WTC11 (cell line): ENCODE measurements around the gene ADCY6. TPM values are rescaled to one million over a fixed set of nuclear protein-coding genes. Genes with fewer than 3 reads are reported as not detected.

Experiments used
- ATAC-seq: fragments of 200-7000 bp; cut with Tn5 transposase; 2 replicates; pipeline ENCODE4 v1.10.0; 2021; ENCODE audit warnings: mild to moderate bottlenecking, moderate library complexity
- CTCF ChIA-PET: fragments of 300-600 bp; sonication (Branson Sonifier 250); formaldehyde crosslinking; loops from one replicate; lab custom pipeline; 2021; ENCODE audit warnings: antibody characterized with exemption; lab: Charles Lee
- POLR2A ChIA-PET: fragments of 350-600 bp; sonication (Branson Sonifier 250); formaldehyde crosslinking; loops from one replicate; lab custom pipeline; 2021; ENCODE audit warnings: antibody characterized with exemption; lab: Charles Lee
- DNase-seq: peaks from one replicate; pipeline ENCODE4 v3.0.0; 2021; ENCODE audit warnings: low spot score
- H3K27ac Mint-ChIP-seq: 2 replicates; pipeline ENCODE4 v1.8.0; 2021; ENCODE audit warnings: mixed read lengths
- H3K27me3 Mint-ChIP-seq: 2 replicates; pipeline ENCODE4 v1.8.0; 2021; ENCODE audit warnings: low read depth, mild to moderate bottlenecking, moderate library complexity, mixed read lengths
- H3K36me3 Mint-ChIP-seq: 2 replicates; pipeline ENCODE4 v1.8.0; 2021; ENCODE audit warnings: mixed read lengths
- H3K4me1 Mint-ChIP-seq: 2 replicates; pipeline ENCODE4 v1.8.0; 2022; ENCODE audit warnings: mixed read lengths
- H3K4me3 Mint-ChIP-seq: 2 replicates; pipeline ENCODE4 v1.8.0; 2021; ENCODE audit warnings: mild to moderate bottlenecking, moderate library complexity, mixed read lengths
- H3K9me3 Mint-ChIP-seq: 2 replicates; pipeline ENCODE4 v1.8.0; 2021; ENCODE audit warnings: mixed read lengths
- ATF1 ChIP-seq: sonication (generic); formaldehyde crosslinking; IDR thresholded peaks from 2 replicates; pipeline ENCODE4 v1.8.1; 2023; ENCODE audit warnings: mild to moderate bottlenecking, moderate library complexity, missing genetic modification reagents
- ELF4 ChIP-seq: sonication (generic); formaldehyde crosslinking; IDR thresholded peaks from 2 replicates; pipeline ENCODE4 v1.8.1; 2022; ENCODE audit warnings: low read depth, mild to moderate bottlenecking, moderate library complexity, missing genetic modification reagents
- EMX1 ChIP-seq: fragments of 250-450 bp; sonication (Bioruptor Pico); IDR thresholded peaks from 2 replicates; pipeline ENCODE4 v1.8.0; 2021; ENCODE audit warnings: mild to moderate bottlenecking
- FOXJ3 ChIP-seq: sonication (generic); formaldehyde crosslinking; IDR thresholded peaks from 2 replicates; pipeline ENCODE4 v1.9.0; 2021; ENCODE audit warnings: missing genetic modification reagents, mild to moderate bottlenecking, borderline replicate concordance
- IRF2 ChIP-seq: sonication (generic); formaldehyde crosslinking; IDR thresholded peaks from 2 replicates; pipeline ENCODE4 v1.8.0; 2022; ENCODE audit warnings: low read depth, missing genetic modification reagents, borderline replicate concordance
- KAT7 ChIP-seq: sonication (generic); formaldehyde crosslinking; IDR thresholded peaks from 2 replicates; pipeline ENCODE4 v1.8.1; 2023; ENCODE audit warnings: missing genetic modification reagents, mild to moderate bottlenecking, borderline replicate concordance
- NFE2L1 ChIP-seq: sonication (generic); formaldehyde crosslinking; IDR thresholded peaks from 2 replicates; pipeline ENCODE4 v1.8.1; 2023; ENCODE audit warnings: missing genetic modification reagents
- NR2C2 ChIP-seq: sonication (generic); formaldehyde crosslinking; IDR thresholded peaks from 2 replicates; pipeline ENCODE4 v1.8.0; 2022; ENCODE audit warnings: mild to moderate bottlenecking, missing genetic modification reagents
- TP53 ChIP-seq: sonication (generic); formaldehyde crosslinking; IDR thresholded peaks from 2 replicates; pipeline ENCODE4 v1.8.1; 2023; ENCODE audit warnings: mild to moderate bottlenecking, missing genetic modification reagents
- ZNF121 ChIP-seq: sonication (generic); formaldehyde crosslinking; IDR thresholded peaks from 2 replicates; pipeline ENCODE4 v1.8.0; 2023; ENCODE audit warnings: missing genetic modification reagents
- ZNF219 ChIP-seq: sonication (generic); formaldehyde crosslinking; IDR thresholded peaks from 2 replicates; pipeline ENCODE4 v1.8.0; 2023; ENCODE audit warnings: missing genetic modification reagents, mild to moderate bottlenecking, borderline replicate concordance
- ZNF232 ChIP-seq: sonication (generic); formaldehyde crosslinking; IDR thresholded peaks from 2 replicates; pipeline ENCODE4 v1.8.0; 2022; ENCODE audit warnings: mild to moderate bottlenecking, missing genetic modification reagents
- ZNF396 ChIP-seq: fragments of 250-450 bp; sonication (Bioruptor Pico); IDR thresholded peaks from 2 replicates; pipeline ENCODE4 v1.8.0; 2021; ENCODE audit warnings: mild to moderate bottlenecking, moderate library complexity, borderline replicate concordance
- ZNF416 ChIP-seq: fragments of 250-450 bp; sonication (Bioruptor Pico); IDR thresholded peaks from 2 replicates; pipeline ENCODE4 v1.9.0; 2021; ENCODE audit warnings: mild to moderate bottlenecking, inconsistent platforms
- ZNF423 ChIP-seq: fragments of 250-450 bp; sonication (Bioruptor Pico); IDR thresholded peaks from 2 replicates; pipeline ENCODE4 v2.1.2; 2022; ENCODE audit warnings: mild to moderate bottlenecking, moderate library complexity
- total RNA-seq: library from RNA; stranded (reverse); gene quantifications from 3 replicates; pipeline ENCODE4 v1.2.3, GENCODE V29; 2021
- TF ChIP-seq, protein P1 (sequence below): fragments of 200-600 bp; IDR thresholded peaks from 2 replicates; pipeline ENCODE4 v1.8.0; 2022; ENCODE audit warnings: antibody characterized with exemption
- TF ChIP-seq, protein P2 (sequence below): sonication (generic); formaldehyde crosslinking; IDR thresholded peaks from 2 replicates; pipeline ENCODE4 v1.8.1; 2022; ENCODE audit warnings: mild to moderate bottlenecking, missing genetic modification reagents, moderate library complexity, borderline replicate concordance
- TF ChIP-seq, protein P3 (sequence below): sonication (generic); formaldehyde crosslinking; IDR thresholded peaks from 2 replicates; pipeline ENCODE4 v1.8.0; 2022; ENCODE audit warnings: mild to moderate bottlenecking, missing genetic modification reagents
- TF ChIP-seq, protein P4 (sequence below): fragments of 250-450 bp; sonication (Bioruptor Pico); conservative IDR thresholded peaks from 2 replicates; pipeline ENCODE4 v1.9.0; 2021; ENCODE audit warnings: mild to moderate bottlenecking
- TF ChIP-seq, protein P5 (sequence below): sonication (generic); formaldehyde crosslinking; IDR thresholded peaks from 2 replicates; pipeline ENCODE4 v1.8.0; 2022; ENCODE audit warnings: mild to moderate bottlenecking, missing genetic modification reagents
- TF ChIP-seq, protein P6 (sequence below): sonication (generic); formaldehyde crosslinking; IDR thresholded peaks from 2 replicates; pipeline ENCODE4 v1.8.1; 2023; ENCODE audit warnings: mild to moderate bottlenecking, missing genetic modification reagents, moderate library complexity
- TF ChIP-seq, protein P7 (sequence below): sonication (generic); formaldehyde crosslinking; conservative IDR thresholded peaks from 2 replicates; pipeline ENCODE4 v1.8.1; 2022; ENCODE audit warnings: mild to moderate bottlenecking, missing genetic modification reagents
- TF ChIP-seq, protein P8 (sequence below): sonication (generic); formaldehyde crosslinking; IDR thresholded peaks from 2 replicates; pipeline ENCODE4 v1.8.1; 2022; ENCODE audit warnings: mild to moderate bottlenecking, moderate library complexity, missing genetic modification reagents
- TF ChIP-seq, protein P9 (sequence below): sonication (generic); formaldehyde crosslinking; IDR thresholded peaks from 2 replicates; pipeline ENCODE4 v1.8.0; 2023; ENCODE audit warnings: missing genetic modification reagents

Gene ADCY6
- total RNA-seq, 1 experiment from 2014 or later, result 12.8 TPM

DNA sequence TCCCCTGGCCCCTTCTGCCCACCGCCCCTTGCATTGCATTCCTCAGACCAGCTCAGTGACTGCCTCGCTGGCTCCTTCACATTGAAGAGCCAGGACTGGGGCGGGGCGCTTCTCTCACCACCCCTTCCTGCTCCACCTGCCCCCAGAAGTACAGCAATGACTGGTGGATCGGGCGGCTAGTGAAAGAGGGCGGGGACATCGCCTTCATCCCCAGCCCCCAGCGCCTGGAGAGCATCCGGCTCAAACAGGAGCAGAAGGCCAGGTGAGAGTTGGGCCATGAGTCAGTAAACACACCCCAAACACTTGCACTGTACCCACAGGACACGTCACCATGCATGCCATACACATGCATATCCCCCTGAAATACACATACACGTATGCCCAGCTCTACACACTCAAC lies 35.2 kb upstream of the ADCY6 start:
- no peak for TF ChIP-seq ZNF416 (CRISPR knock-in tag)
- no peak for TF ChIP-seq ZNF423 (CRISPR knock-in tag)
- no peak for TF ChIP-seq ZNF219 (CRISPR knock-in tag)
- TF ChIP-seq, protein P1, sequence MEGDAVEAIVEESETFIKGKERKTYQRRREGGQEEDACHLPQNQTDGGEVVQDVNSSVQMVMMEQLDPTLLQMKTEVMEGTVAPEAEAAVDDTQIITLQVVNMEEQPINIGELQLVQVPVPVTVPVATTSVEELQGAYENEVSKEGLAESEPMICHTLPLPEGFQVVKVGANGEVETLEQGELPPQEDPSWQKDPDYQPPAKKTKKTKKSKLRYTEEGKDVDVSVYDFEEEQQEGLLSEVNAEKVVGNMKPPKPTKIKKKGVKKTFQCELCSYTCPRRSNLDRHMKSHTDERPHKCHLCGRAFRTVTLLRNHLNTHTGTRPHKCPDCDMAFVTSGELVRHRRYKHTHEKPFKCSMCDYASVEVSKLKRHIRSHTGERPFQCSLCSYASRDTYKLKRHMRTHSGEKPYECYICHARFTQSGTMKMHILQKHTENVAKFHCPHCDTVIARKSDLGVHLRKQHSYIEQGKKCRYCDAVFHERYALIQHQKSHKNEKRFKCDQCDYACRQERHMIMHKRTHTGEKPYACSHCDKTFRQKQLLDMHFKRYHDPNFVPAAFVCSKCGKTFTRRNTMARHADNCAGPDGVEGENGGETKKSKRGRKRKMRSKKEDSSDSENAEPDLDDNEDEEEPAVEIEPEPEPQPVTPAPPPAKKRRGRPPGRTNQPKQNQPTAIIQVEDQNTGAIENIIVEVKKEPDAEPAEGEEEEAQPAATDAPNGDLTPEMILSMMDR, result no peak
- TF ChIP-seq ATF1 (CRISPR knock-in tag), result no peak
- TF ChIP-seq ZNF121, result no peak
- TF ChIP-seq ELF4, result no peak
- no peak for TF ChIP-seq NR2C2 (CRISPR knock-in tag)
- TF ChIP-seq, protein P2, sequence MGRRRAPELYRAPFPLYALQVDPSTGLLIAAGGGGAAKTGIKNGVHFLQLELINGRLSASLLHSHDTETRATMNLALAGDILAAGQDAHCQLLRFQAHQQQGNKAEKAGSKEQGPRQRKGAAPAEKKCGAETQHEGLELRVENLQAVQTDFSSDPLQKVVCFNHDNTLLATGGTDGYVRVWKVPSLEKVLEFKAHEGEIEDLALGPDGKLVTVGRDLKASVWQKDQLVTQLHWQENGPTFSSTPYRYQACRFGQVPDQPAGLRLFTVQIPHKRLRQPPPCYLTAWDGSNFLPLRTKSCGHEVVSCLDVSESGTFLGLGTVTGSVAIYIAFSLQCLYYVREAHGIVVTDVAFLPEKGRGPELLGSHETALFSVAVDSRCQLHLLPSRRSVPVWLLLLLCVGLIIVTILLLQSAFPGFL (CRISPR knock-in tag), result no peak
- no peak for TF ChIP-seq KAT7
- H3K27me3 Mint-ChIP-seq, result peaks cover 23% of the 10 kb centered on the region
- CTCF ChIA-PET, result interaction anchor here (0.9 to 1.7 kb wide), 6 partner anchors 9 to 196 kb away, joined by 3 to 11 read pairs (median 5); partner anchors contain the start of gene WNT1
- H3K4me3 Mint-ChIP-seq, result peak overlapping the region; percentile 16; the same call in 1 of the 2 replicates
- no peaks in the 10 kb centered on the region for H3K9me3 Mint-ChIP-seq
- POLR2A ChIA-PET, result interaction anchor here (0.8 kb wide), 1 partner anchor 98 kb away, joined by 3 read pairs; no protein-coding TSS in a partner anchor
- H3K4me1 Mint-ChIP-seq, result peaks cover 29% of the 10 kb centered on the region
- peaks cover 2% of the 10 kb centered on the region for H3K36me3 Mint-ChIP-seq
- ATAC-seq, result peak; percentile 92
- DNase-seq, result peak; percentile 74
- peak overlapping the region; percentile 58 for H3K27ac Mint-ChIP-seq

DNA sequence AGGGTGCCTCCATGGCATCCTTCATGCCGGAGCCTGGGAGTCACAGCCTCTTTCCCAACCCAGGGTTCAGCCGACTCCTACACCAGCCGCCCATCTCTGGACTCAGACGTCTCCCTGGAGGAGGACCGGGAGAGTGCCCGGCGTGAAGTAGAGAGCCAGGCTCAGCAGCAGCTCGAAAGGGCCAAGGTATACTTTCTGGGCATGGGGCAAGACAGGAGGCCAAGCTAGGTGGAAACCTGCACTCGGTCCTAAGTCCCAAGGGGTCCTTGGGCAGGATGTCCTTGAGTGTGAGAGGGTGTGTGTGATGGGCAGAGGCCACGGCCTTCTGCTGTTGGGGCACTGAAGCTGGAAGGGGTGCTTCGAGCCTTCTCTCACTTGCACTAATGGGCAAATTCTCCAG lies 34.4 kb upstream of the ADCY6 start:
- TF ChIP-seq ZNF121 (no peak), IRF2 (CRISPR knock-in tag) (no peak), EMX1 (no peak), ZNF232 (CRISPR knock-in tag) (no peak), NFE2L1 (CRISPR knock-in tag) (no peak), ZNF396 (CRISPR knock-in tag) (no peak), FOXJ3 (CRISPR knock-in tag) (no peak), TP53 (CRISPR knock-in tag) (no peak)
- TF ChIP-seq, protein P3, sequence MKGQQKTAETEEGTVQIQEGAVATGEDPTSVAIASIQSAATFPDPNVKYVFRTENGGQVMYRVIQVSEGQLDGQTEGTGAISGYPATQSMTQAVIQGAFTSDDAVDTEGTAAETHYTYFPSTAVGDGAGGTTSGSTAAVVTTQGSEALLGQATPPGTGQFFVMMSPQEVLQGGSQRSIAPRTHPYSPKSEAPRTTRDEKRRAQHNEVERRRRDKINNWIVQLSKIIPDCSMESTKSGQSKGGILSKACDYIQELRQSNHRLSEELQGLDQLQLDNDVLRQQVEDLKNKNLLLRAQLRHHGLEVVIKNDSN (CRISPR knock-in tag), result no peak
- TF ChIP-seq, protein P4, sequence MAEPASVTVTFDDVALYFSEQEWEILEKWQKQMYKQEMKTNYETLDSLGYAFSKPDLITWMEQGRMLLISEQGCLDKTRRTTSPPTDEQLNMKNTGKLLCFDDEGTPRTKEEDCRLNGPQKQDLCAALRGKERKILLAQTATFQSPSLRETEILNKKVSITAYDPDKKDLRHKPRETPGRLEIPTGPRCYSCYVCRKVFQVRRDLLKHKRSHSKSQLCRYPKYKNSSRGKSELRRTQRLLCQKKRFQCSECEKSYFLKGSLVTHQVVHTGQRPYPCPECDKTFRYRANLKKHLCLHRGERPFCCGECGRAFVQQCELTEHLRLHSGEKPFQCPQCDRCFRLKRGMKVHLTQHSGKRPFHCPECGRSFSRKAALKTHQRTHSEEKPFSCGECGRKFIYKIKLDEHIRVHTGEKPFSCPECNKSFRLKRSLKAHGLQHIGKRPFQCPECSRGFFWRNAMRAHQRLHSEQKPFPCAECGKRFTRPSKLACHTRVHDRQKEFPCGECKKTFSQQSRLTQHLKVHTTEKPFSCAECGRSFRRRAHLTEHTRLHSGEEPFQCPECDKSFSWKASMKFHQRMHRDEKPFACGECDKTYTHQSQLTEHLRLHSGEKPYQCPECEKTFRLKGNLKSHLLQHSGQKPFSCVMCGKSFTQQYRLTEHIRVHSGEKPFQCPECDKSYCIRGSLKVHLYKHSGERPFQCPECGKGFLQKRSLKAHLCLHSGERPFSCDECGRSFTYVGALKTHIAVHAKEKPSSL (CRISPR knock-in tag), result no peak
- TF ChIP-seq, protein P5, sequence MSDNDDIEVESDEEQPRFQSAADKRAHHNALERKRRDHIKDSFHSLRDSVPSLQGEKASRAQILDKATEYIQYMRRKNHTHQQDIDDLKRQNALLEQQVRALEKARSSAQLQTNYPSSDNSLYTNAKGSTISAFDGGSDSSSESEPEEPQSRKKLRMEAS, result no peak
- TF ChIP-seq, protein P6, sequence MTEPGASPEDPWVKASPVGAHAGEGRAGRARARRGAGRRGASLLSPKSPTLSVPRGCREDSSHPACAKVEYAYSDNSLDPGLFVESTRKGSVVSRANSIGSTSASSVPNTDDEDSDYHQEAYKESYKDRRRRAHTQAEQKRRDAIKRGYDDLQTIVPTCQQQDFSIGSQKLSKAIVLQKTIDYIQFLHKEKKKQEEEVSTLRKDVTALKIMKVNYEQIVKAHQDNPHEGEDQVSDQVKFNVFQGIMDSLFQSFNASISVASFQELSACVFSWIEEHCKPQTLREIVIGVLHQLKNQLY (CRISPR knock-in tag), result no peak
- TF ChIP-seq, protein P7, sequence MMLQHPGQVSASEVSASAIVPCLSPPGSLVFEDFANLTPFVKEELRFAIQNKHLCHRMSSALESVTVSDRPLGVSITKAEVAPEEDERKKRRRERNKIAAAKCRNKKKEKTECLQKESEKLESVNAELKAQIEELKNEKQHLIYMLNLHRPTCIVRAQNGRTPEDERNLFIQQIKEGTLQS, result no peak
- TF ChIP-seq, protein P8, sequence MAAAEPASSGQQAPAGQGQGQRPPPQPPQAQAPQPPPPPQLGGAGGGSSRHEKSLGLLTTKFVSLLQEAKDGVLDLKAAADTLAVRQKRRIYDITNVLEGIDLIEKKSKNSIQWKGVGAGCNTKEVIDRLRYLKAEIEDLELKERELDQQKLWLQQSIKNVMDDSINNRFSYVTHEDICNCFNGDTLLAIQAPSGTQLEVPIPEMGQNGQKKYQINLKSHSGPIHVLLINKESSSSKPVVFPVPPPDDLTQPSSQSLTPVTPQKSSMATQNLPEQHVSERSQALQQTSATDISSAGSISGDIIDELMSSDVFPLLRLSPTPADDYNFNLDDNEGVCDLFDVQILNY (CRISPR knock-in tag), result no peak
- TF ChIP-seq, protein P9, sequence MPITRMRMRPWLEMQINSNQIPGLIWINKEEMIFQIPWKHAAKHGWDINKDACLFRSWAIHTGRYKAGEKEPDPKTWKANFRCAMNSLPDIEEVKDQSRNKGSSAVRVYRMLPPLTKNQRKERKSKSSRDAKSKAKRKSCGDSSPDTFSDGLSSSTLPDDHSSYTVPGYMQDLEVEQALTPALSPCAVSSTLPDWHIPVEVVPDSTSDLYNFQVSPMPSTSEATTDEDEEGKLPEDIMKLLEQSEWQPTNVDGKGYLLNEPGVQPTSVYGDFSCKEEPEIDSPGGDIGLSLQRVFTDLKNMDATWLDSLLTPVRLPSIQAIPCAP, result no peak
- Mint-ChIP-seq H3K9me3 (no peaks in the 10 kb centered on the region), H3K36me3 (peaks cover 2% of the 10 kb centered on the region), H3K27ac (no peak overlapping the region), H3K27me3 (peaks cover 28% of the 10 kb centered on the region), H3K4me1 (peaks cover 31% of the 10 kb centered on the region), H3K4me3 (no peak overlapping the region)
- ATAC-seq (no peak), DNase-seq (no peak)
- POLR2A ChIA-PET, result interaction anchor here (0.8 kb wide), 1 partner anchor 98 kb away, joined by 3 read pairs; no protein-coding TSS in a partner anchor
- CTCF ChIA-PET, result interaction anchor here (0.9 to 1.7 kb wide), 7 partner anchors 8 to 197 kb away, joined by 3 to 11 read pairs (median 5); partner anchors contain the start of genes RND1 and WNT1
